Hepatocyte (in vitro differentiated cells): ENCODE measurements around the gene GMDS.

Experiments
- CTCF ChIP-seq: fragments of 200-600 bp; sonication (generic); IDR thresholded peaks from 2 replicates; pipeline ENCODE4 v1.5.1; 2016; ENCODE audit warnings: antibody characterized with exemption, mild to moderate bottlenecking; ENCODE audit not compliant: poor library complexity
- EZH2 ChIP-seq: fragments of 200-600 bp; sonication (generic); IDR thresholded peaks from 2 replicates; pipeline ENCODE4 v1.6.1; 2016; ENCODE audit warnings: antibody characterized with exemption, mild to moderate bottlenecking, borderline replicate concordance

DNA sequence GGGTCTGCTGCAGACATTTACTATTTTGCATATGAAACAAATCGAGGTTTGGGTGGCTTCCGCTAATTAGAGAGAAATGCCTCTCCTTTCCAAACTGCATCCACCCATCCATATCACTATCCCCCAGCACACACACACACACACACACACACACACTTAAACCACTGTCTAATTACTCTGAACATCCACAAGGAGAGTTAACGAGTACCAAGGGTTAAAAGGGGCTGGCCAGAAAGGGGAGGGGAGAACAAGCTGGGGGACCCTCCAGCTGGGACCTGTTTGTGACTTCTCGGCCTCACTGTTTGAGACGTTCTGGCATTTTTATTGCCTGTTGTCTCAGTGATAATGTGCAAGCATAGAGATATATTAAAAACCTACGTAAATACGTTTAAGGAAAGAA lies 374.5 kb downstream of the GMDS start:
- TF ChIP-seq CTCF: no peak
- TF ChIP-seq EZH2: no peak
